ENCODE results near the gene UBR1.
"Not testable (repeated sequence)": the region's sequence is repeated elsewhere in the genome, so short reads cannot be mapped to it uniquely, and the experiment has no call there.

The UBR1 gene

DNA sequence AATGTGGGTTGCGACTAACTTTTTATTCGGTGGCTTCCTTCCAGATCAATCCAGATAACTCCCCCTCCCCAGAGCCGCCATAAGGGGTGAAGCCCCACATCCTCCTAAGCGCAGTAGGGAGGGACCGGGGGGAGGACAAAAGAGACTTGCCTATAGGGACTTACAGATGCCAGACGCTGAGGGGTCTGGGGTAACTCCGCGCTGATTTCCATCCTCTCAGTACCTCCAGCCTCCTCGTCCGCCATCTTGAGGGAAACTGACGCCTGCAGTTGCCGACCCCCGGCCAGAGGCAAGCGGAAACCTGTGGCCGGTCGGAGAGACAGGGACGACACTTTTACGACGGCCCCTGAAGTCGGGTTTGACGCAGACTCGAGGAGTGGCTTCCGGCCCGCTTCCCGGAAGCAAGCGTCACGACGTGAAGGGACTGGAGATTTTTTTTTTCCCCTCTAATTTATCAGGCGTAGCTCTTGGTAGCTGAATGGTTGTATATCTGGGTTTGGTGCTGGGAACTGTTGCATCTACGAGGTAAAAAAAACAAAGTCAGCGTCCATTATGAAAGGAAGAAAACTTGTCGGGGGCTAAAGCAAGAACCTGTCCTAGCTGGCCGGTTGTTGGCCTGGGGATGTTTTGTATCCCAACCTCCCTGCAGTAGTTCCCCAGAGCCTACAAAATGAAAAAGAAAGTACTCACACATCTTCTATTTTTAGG, at the start of gene UBR1:
TSS of gene UBR1 (minus strand) at position 261 of the 708 bp plus-strand sequence. CDS start at position 245, 16 bp downstream.
- peak; percentile 32 for DNase-seq

- no peak for DNase-seq
Observed at GRCh38 chr15:43153269-43153668, 47.4 kb upstream of the UBR1 start.

DNA sequence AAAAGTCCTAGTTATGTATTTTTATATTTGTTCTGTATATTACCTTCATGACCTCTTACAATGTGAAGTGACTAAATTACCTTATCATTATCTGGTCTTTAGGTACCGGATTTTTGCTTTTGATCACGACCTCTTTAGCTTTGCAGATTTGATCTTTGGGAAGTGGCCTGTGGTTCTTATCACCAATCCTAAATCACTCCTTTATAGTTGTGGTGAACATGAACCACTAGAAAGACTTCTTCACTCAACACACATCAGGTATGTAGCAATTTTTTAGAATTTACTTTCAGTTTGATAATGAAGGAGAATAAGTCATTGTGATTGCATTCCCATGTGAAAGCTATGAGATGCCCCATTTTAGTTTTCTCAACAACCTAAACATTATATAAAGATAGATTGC, 45.9 kb upstream of the UBR1 start:
- DNase-seq, result no peak

- DNase-seq, result no peak
Observed at GRCh38 chr15:43150191-43150929, 44.5 kb upstream of the UBR1 start.

DNA sequence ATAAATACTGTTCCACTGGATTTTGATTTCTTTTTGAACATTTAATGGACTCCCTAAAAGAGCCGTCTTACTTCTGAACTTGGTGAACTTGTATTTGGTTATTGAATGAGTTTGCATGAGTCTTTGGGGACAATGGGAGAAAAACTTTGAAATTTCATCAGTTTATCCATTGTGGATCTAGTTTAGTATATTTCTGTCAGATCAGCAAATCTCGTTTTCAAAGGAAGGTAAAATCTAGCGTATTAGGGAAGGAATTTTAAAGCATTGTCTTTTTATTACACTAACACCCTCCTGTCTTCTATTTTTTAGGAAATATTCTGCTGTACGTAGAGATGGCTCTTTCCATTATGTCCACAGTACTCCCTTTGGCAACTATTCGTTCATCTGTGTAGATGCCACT, 40.3 kb upstream of the UBR1 start:
- no peak for DNase-seq

- DNase-seq, result no peak
Observed at GRCh38 chr15:43144512-43144911, 38.7 kb upstream of the UBR1 start.

- DNase-seq, result no peak
Observed at GRCh38 chr15:43143203-43143941, 37.5 kb upstream of the UBR1 start.

- DNase-seq, result no peak
Observed at GRCh38 chr15:43135351-43135750, 29.5 kb upstream of the UBR1 start.

DNA sequence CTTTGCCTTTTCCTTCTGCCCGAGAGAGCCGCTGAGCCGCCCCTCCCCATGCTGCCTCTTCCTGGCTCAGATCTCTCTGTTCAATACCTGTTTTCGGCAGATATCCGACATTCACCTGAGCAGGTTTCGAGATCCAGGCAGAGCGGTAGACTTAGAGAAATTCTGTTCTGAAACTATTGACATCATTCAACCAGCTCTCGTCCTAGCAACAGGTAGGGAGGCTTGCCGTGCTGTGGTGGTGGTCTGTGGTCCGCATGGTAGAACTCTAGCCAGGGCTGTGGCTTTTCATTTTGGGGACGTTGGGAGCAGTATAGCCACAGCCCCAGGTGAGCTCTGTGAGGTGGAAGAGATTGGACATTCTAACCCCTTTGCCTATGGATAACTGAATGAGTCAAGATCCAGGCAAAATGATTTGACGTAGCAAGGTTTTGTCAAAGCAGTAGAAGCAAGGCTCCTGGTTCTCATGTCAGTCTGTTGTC, 28.4 kb upstream of the UBR1 start:
- no peak for DNase-seq

- peak; percentile 61 for DNase-seq
Observed at GRCh38 chr15:43133430-43134156, 27.8 kb upstream of the UBR1 start, which contains the start of gene TMEM62. Gene TMEM62, plus strand, starts transcription at chr15:43133586. Its CDS starts 217 bp downstream, at chr15:43133803.

DNA sequence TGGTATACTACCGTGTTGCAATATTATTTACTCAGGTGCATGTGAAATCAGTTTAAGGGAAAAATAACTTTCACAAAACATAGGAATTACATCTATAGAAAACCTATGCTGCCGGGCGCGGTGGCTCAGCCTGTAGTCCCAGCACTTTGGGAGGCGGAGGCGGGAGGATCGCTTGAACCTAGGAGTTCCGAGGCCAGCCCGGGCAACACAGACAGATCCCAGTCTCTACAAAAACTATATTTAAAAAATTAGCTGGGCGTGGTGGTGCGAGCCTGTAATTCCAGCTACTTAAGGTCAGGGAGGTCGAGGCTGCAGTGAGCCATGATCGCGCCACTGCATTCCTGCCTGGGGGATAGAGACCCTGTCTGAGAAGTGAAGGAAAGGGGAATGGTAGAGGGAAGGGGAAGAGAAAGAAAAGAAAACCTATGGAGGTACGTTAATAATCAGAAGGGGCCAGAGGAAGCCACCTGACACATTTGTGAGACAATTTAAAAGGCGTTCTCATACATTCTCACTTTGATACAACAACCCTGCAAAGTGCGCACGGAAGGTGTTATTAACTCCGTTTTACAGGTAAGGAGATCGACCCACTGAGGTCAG, 27.1 kb upstream of the UBR1 start:
- no peak for DNase-seq

DNA sequence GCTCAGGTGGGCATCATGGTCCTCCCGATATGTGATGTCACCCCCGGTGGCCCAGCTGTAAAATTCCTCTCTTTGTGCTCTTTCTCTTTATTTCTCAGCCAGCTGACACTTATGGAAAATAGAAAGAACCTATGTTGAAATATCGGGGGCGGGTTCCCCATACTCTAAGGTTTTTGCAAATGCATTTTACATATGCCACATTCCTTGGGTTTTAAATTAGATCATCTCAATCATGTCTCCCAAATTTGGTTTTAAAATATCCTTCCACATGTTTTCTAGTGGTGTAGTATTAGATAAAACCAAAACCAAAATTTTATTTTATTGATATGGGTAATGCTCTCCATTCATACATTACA, 23.1 kb upstream of the UBR1 start:
- no peak for DNase-seq

- not testable (repeated sequence) for DNase-seq
Observed at GRCh38 chr15:43128174-43128979, 22.5 kb upstream of the UBR1 start.

DNA sequence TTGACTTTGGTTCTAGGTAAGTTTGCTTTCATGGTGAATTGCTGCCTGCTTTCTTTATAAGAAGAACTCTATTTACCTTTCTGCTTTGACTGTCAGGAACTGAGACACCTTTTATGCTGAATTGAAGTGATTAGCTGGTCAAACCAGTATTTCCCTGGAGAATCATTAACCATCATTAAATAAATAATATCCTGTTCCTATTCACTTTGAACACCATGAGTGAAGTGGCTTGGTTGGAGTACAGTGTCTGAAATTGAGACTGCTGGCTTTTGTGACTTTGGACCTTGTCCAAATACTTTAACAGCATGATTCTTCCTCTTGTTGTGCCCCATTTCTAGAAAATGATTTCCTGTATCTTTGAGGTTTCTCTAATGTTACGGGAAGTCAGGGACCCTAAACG, 21.9 kb upstream of the UBR1 start:
- DNase-seq, result peak; percentile 88

- DNase-seq, result no peak
Observed at GRCh38 chr15:43126356-43126755, 20.5 kb upstream of the UBR1 start.

- DNase-seq, result no peak
Observed at GRCh38 chr15:43125100-43125661, 19.3 kb upstream of the UBR1 start.

DNA sequence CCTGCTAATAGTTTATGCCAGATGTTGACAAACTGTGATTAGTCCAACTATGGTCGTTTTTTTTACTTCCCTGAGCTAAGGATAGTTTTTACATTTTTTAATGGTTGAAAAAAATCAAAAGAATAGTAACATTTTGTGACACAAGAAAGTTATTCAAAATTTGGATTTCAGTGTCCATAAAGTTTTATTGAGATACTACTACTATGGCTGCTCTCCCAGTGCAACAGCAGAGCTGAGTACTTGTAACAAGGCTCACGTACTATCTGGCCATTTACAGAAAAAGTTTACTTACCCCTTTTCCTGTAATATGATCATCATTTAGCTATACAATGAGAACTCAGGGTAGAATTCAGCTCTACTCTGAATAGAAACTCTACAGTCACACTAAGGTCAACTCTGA, 16.0 kb upstream of the UBR1 start:
- DNase-seq, result no peak

- no peak for DNase-seq
Observed at GRCh38 chr15:43118829-43119228, 13.0 kb upstream of the UBR1 start.

GRCh38 chr15:43118286-43118685, 12.4 kb upstream of the UBR1 start:
- no peak for DNase-seq

GRCh38 chr15:43111354-43111753, 5.5 kb upstream of the UBR1 start:
- no peak for DNase-seq

DNA sequence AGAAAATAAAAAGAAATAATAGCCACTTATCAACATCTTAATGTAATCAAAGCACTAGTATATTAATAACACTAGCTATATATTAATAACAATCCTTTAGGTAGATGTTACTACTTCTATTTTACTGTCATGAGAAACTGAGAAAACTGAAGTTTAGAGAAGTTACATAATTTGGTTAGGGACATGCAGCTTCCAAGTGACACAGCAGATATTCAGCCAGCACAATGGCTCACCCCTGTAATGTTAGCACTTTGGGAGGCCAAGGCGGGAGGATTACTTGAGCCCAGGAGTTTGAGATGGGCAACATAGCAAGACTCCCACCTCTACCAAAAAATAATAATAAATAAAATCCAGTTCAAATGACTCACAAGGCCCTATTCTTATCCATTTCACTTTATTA, 1.9 kb upstream of the UBR1 start:
- no peak for DNase-seq

Data from NCI-H510A treated with DMSO at 0.1 percent for 48 hours (cell line).